Measurements from ENCODE around the gene VAMP5.
"Not testable (repeated sequence)": the region's sequence is repeated elsewhere in the genome, so short reads cannot be mapped to it uniquely, and the experiment has no call there.

GRCh38 chr2:85592299-85592698 lies 8.1 kb downstream of the VAMP5 start:
- TF ChIP-seq POLR2A, CTCF (IDR thresholded peaks at IDR 0.05): not testable (repeated sequence)
